ENCODE data around the gene GRAP2. TPM values are rescaled to one million over a fixed set of nuclear protein-coding genes. Genes with fewer than 3 reads are reported as not detected.

Gene GRAP2
- polyA plus RNA-seq, 1 of the 3 experiments (the other 2 are of a cell fraction), result 0.13 TPM

- no peak for DNase-seq
Observed at GRCh38 chr22:39958009-39958711, 57.3 kb downstream of the GRAP2 start.

More at GRCh38 chr22:39958009-39958711, 57.3 kb downstream of the GRAP2 start:
- POLR2A ChIA-PET, result no interaction called here
- Histone ChIP-seq H3K4me2 (no peak overlapping the region), H3K4me3 (ENCODE audit: low read depth in 2 of 2, low read length in 1 of 2) (no peak overlapping the region), H3K9me2 (no peaks in the 10 kb centered on the region), H3K9me3 (no peaks in the 10 kb centered on the region), H3K27me3 (ENCODE audit: insufficient read depth) (no peaks in the 10 kb centered on the region), H3K27ac (ENCODE audit: low read depth in 2 of 2, low read length in 1 of 2) (no peak overlapping the region), H3F3A (replicated peaks; ENCODE audit: insufficient read depth) (peaks cover 7% of the 10 kb centered on the region), H3K4me1 (ENCODE audit: control insufficient read depth in 1 of 2, insufficient read depth in 2 of 2, low read depth in 1 of 2, low read length in 1 of 2) (peaks cover 0 to 8% of the 10 kb centered on the region in 2 experiments; a peak in 1 of 4 replicates), H3K9ac (no peak overlapping the region), H4K20me1 (ENCODE audit: insufficient read depth) (no peaks in the 10 kb centered on the region), H3K79me2 (ENCODE audit: insufficient read depth) (no peaks in the 10 kb centered on the region), H2AFZ (ENCODE audit: low read depth) (no peak overlapping the region), H3K36me3 (replicated peaks in 1 of 2; ENCODE audit: control insufficient read depth in 1 of 2, insufficient read depth in 2 of 2, low read length in 1 of 2) (no peaks in the 10 kb centered on the region)
- TF ChIP-seq MEF2A (IDR thresholded peaks at IDR 0.05; ENCODE audit: borderline replicate concordance, low read depth) (no peak), RAD21 (IDR thresholded peaks at IDR 0.05; ENCODE audit: low read length) (no peak), JUND (IDR thresholded peaks at IDR 0.05) (no peak), EZH2phosphoT487 (IDR thresholded peaks at IDR 0.05; ENCODE audit: borderline replicate concordance, low read depth) (no peak), ZBTB33 (IDR thresholded peaks at IDR 0.05; ENCODE audit: borderline replicate concordance, low read depth) (no peak), TCF12 (IDR thresholded peaks at IDR 0.05) (no peak), NRF1 (IDR thresholded peaks at IDR 0.05; ENCODE audit: low read depth, low read length) (no peak), REST (IDR thresholded peaks at IDR 0.05; ENCODE audit: low read depth, low read length) (no peak), YY1 (IDR thresholded peaks at IDR 0.05; ENCODE audit: low read depth) (no peak), RCOR1 (IDR thresholded peaks at IDR 0.05; ENCODE audit: low read length) (no peak), GATA2 (CRISPR knock-in tag; IDR thresholded peaks at IDR 0.05) (no peak), FOXM1 (IDR thresholded peaks at IDR 0.05; ENCODE audit: low read depth) (no peak), CTCF (IDR thresholded peaks at IDR 0.05) (no peak), CHD2 (IDR thresholded peaks at IDR 0.05; ENCODE audit: low read length, partially characterized antibody) (no peak)
- CTCF ChIA-PET, result interaction anchor here (2.0 kb wide), 1 partner anchor 67 kb away, joined by 8 read pairs; no protein-coding TSS in a partner anchor
- WGBS (ENCODE audit: low lambda C conversion rate), result 79% methylated on average over 8 of the region's 8 CpGs
